Limb (tissue), 2 donors: ENCODE data around the gene KLK4.

Experiments
- DNase-seq, 2 donors: peaks; one replicate each; pipeline ENCODE4 v3.0.0-alpha.2; 2016; ENCODE audit errors: extremely low spot score in 2 of 2

KLK4 gene

GRCh38 chr19:50880241-50880640, 31.0 kb downstream of the KLK4 start:
- no peak for DNase-seq

- no peak for DNase-seq
These were observed 32.3 kb downstream of the KLK4 start for GRCh38 chr19:50878851-50879250.

- no peak for DNase-seq
These were observed 33.9 kb downstream of the KLK4 start for GRCh38 chr19:50877338-50877737.

GRCh38 chr19:50876456-50876855, 34.7 kb downstream of the KLK4 start:
- no peak for DNase-seq

GRCh38 chr19:50875795-50876422, 35.3 kb downstream of the KLK4 start:
- no peak for DNase-seq

GRCh38 chr19:50874211-50874610, 37.0 kb downstream of the KLK4 start:
- no peak for DNase-seq

- no peak for DNase-seq
These were observed 38.1 kb downstream of the KLK4 start, which contains the start of gene KLK2 for GRCh38 chr19:50873056-50873455. TSS of gene KLK2 (plus strand) at chr19:50873439. CDS start at chr19:50873474, 35 bp downstream.

- DNase-seq: no peak
These were observed 40.6 kb downstream of the KLK4 start for GRCh38 chr19:50870417-50871089.

- DNase-seq: no peak
These were observed 41.7 kb downstream of the KLK4 start for GRCh38 chr19:50869479-50869878.

GRCh38 chr19:50861496-50862286, 49.5 kb downstream of the KLK4 start:
- no peak for DNase-seq

GRCh38 chr19:50861010-50861409, 50.2 kb downstream of the KLK4 start:
- DNase-seq: no peak

GRCh38 chr19:50859849-50860248, 51.3 kb downstream of the KLK4 start:
- DNase-seq: no peak

GRCh38 chr19:50858886-50859285, 52.3 kb downstream of the KLK4 start:
- DNase-seq: no peak

- DNase-seq: no peak
These were observed 53.8 kb downstream of the KLK4 start for GRCh38 chr19:50857366-50857765.
